HepG2 (cell line): ENCODE measurements around the gene LRP1-AS. TPM values are rescaled to one million over a fixed set of nuclear protein-coding genes. Genes with fewer than 3 reads are reported as not detected.

Experiments used
- ATAC-seq: fragments of 200-7000 bp; cut with Tn5 transposase; 3 replicates; pipeline ENCODE4 v1.9.1; 2020; ENCODE audit warnings: mild to moderate bottlenecking, moderate library complexity
- BruUV-seq: library from RNA; stranded (reverse); fragments of 400-500 nt; replicated peaks from 2 replicates; lab custom pipeline; 2021; lab: Mats Ljungman, UMichigan
- CTCF ChIA-PET: fragments of 300-600 bp; formaldehyde crosslinking; extraction: SDS; loops from one replicate; lab custom pipeline; 2021; ENCODE audit warnings: low total read pairs, inconsistent platforms, low intra/inter-chr PET ratio; lab: Yijun Ruan, JAX
- POLR2A ChIA-PET: fragments of 350-600 bp; sonication (Branson Sonifier 250); formaldehyde crosslinking; loops from one replicate; lab custom pipeline; 2020; ENCODE audit warnings: antibody characterized with exemption, inconsistent platforms; lab: Yijun Ruan, JAX
- DNase-seq: peaks from one replicate; pipeline ENCODE4 v3.0.0-alpha.2; 2015; ENCODE audit warnings: low spot score
- FAIRE-seq: peaks from 3 replicates; lab custom pipeline; 2011; peaks lifted over from hg19 to GRCh38; lab: Jason Lieb, UNC
- H2AFZ ChIP-seq: one replicate; pipeline ENCODE4 v1.6.1; 2011; ENCODE audit warnings: low read length, inconsistent platforms
- H3K27ac ChIP-seq: fragments of 300-600 bp; 3 replicates; pipeline ENCODE4 v1.8.0; 2011; ENCODE audit warnings: mixed run types, mild to moderate bottlenecking, mixed read lengths, low read length, inconsistent platforms; ENCODE audit not compliant: insufficient read depth; ENCODE audit errors: extremely low read length
- H3K27me3 ChIP-seq, 2 experiments: fragments of 200-600 bp in 1 of 2; 2 replicates in 1 of 2; 3 replicates in 1 of 2; pipeline versions ENCODE4 v1.6.0 to v1.8.0; 2011; ENCODE audit warnings: low read length in 2 of 2, mild to moderate bottlenecking in 2 of 2, moderate library complexity in 2 of 2, inconsistent platforms in 1 of 2; ENCODE audit not compliant: insufficient read depth in 2 of 2, control insufficient read depth in 1 of 2
- H3K36me3 ChIP-seq, 2 experiments: fragments of 200-600 bp in 1 of 2; replicated peaks in 1 of 2; 2 replicates in 1 of 2; 3 replicates in 1 of 2; pipeline versions ENCODE4 v1.5.1 to v1.8.0; 2011; ENCODE audit warnings: low read length in 2 of 2, inconsistent platforms in 1 of 2; ENCODE audit not compliant: insufficient read depth in 2 of 2, control insufficient read depth in 1 of 2
- H3K4me1 ChIP-seq: 2 replicates; pipeline ENCODE4 v1.5.1; 2012; ENCODE audit warnings: low read length, inconsistent platforms; ENCODE audit not compliant: insufficient read depth
- H3K4me2 ChIP-seq: 2 replicates; pipeline ENCODE4 v1.6.0; 2011; ENCODE audit warnings: low read depth, low read length, inconsistent platforms
- H3K4me3 ChIP-seq, 3 experiments: fragments of 200-600 bp in 1 of 3; sonication (generic), shearing (Covaris generic) in 1 of 3; replicated peaks in 1 of 3; 2 replicates each; pipeline ENCODE4 v1.5.1; 2011 to 2016; ENCODE audit warnings: low read length in 3 of 3, inconsistent platforms in 2 of 3, low read depth in 2 of 3, mild to moderate bottlenecking in 2 of 3, control low read depth in 1 of 3, mixed read lengths in 1 of 3; ENCODE audit not compliant: insufficient read depth in 1 of 3
- H3K79me2 ChIP-seq: one replicate; pipeline ENCODE4 v1.6.1; 2011; ENCODE audit warnings: low read length, inconsistent platforms; ENCODE audit not compliant: insufficient read depth
- H3K9ac ChIP-seq: 2 replicates; pipeline ENCODE4 v1.6.0; 2011; ENCODE audit warnings: mild to moderate bottlenecking, low read depth, low read length, inconsistent platforms; ENCODE audit not compliant: insufficient read depth
- H3K9me3 ChIP-seq: 2 replicates; pipeline ENCODE4 v1.5.1; 2012; ENCODE audit warnings: mild to moderate bottlenecking, low read length
- H4K20me1 ChIP-seq: 2 replicates; pipeline ENCODE4 v1.6.0; 2011; ENCODE audit warnings: inconsistent platforms, mild to moderate bottlenecking, low read length, moderate library complexity; ENCODE audit not compliant: insufficient read depth
- AGO2 ChIP-seq: fragments of 200-400 bp; formaldehyde crosslinking; optimal IDR thresholded peaks from 2 replicates; pipeline ENCODE3; 2017; ENCODE audit warnings: mild to moderate bottlenecking, low read depth, low read length, moderate library complexity
- CAMTA2 ChIP-seq: sonication (generic); formaldehyde crosslinking; IDR thresholded peaks from 2 replicates; pipeline ENCODE4 v1.4.0; 2020; ENCODE audit warnings: mild to moderate bottlenecking, missing genetic modification reagents, borderline replicate concordance
- DZIP1 ChIP-seq: sonication (generic); formaldehyde crosslinking; IDR thresholded peaks from 2 replicates; pipeline ENCODE4 v1.5.0; 2020; ENCODE audit warnings: mild to moderate bottlenecking, missing genetic modification reagents
- HMG20A ChIP-seq: IDR thresholded peaks from 2 replicates; pipeline ENCODE4 v1.6.1; 2016; ENCODE audit warnings: borderline replicate concordance
- HNRNPH1 ChIP-seq: fragments of 200-400 bp; formaldehyde crosslinking; optimal IDR thresholded peaks from 2 replicates; pipeline ENCODE3; 2017; ENCODE audit warnings: mild to moderate bottlenecking, low read depth, low read length
- KAT7 ChIP-seq: IDR thresholded peaks from 2 replicates; pipeline ENCODE4 v1.6.1; 2018; ENCODE audit warnings: borderline replicate concordance, missing compliant biosample characterization
- SAP130 ChIP-seq: IDR thresholded peaks from 2 replicates; pipeline ENCODE4 v1.6.1; 2016; ENCODE audit warnings: low read depth
- SNAI1 ChIP-seq: sonication (generic); formaldehyde crosslinking; IDR thresholded peaks from 2 replicates; pipeline ENCODE4 v1.5.0; 2020; ENCODE audit warnings: mild to moderate bottlenecking, missing genetic modification reagents, borderline replicate concordance
- SRSF1 ChIP-seq: fragments of 200-400 bp; formaldehyde crosslinking; optimal IDR thresholded peaks from 2 replicates; pipeline ENCODE3; 2017; ENCODE audit warnings: mild to moderate bottlenecking, low read depth, low read length, moderate library complexity
- UBTF ChIP-seq: sonication (generic); formaldehyde crosslinking; IDR thresholded peaks from 2 replicates; pipeline ENCODE4 v1.4.0; 2020; ENCODE audit warnings: mild to moderate bottlenecking, missing genetic modification reagents
- ZIK1 ChIP-seq: sonication (generic); formaldehyde crosslinking; IDR thresholded peaks from 2 replicates; pipeline ENCODE4 v1.5.0; 2020; ENCODE audit warnings: mild to moderate bottlenecking, low read depth, missing genetic modification reagents, borderline replicate concordance
- ZKSCAN1 ChIP-seq: fragments of 150-350 bp; IDR thresholded peaks from 2 replicates; pipeline ENCODE4 v1.6.1; 2014; ENCODE audit warnings: low read length
- ZNF546 ChIP-seq: sonication (generic); formaldehyde crosslinking; conservative IDR thresholded peaks from 2 replicates; pipeline ENCODE4 v1.8.1; 2023; ENCODE audit warnings: mild to moderate bottlenecking, missing genetic modification reagents
- WGBS: methylation state at CpG from one replicate; pipeline ENCODE4 v1.1.6; 2017; ENCODE audit warnings: low lambda C conversion rate; 5-methylcytosine and 5-hydroxymethylcytosine counted together
- in situ Hi-C: cut with HindIII; loops from 2 replicates; pipeline ENCODE4 v1.10.0; 2017; ENCODE audit warnings: low pct_unique_long_range_greater_than_20kb; ENCODE audit not compliant: extremely low pct_ligation_motif_present
- intact Hi-C: fragments of 100-400 bp; cut with micrococcal nuclease; formaldehyde crosslinking; loops from one replicate; pipeline ENCODE4 v1.10.0; 2022; ENCODE audit not compliant: unreplicated experiment
- polyA plus RNA-seq, 8 experiments: library from polyadenylated mRNA; depleted of rRNA in 3 of 8; stranded (reverse) in 7 of 8; unstranded in 1 of 8; fragments of >200 nt; fragmentation: Illumina TruSeq in 4 of 8; extraction: Trizol in 4 of 8; gene quantifications; 2 replicates each; pipeline versions ENCODE4 v1.2.1 to v1.2.3, GENCODE V29; 2011 to 2016; ENCODE audit warnings: low read depth in 4 of 8, missing spikeins in 1 of 8, mixed read lengths in 1 of 8; ENCODE audit not compliant: insufficient read depth in 1 of 8
- total RNA-seq, 5 experiments: library from RNA; depleted of rRNA; stranded (reverse); fragments of >200 nt; fragmentation: Illumina TruSeq; extraction: Trizol; gene quantifications; 2 replicates each; pipeline ENCODE4 v1.2.3, GENCODE V29; 2016; ENCODE audit warnings: low read depth in 1 of 5
- TF ChIP-seq, protein P1 (sequence below), 2 experiments: fragments of 450-650 bp in 1 of 2; sonication (generic) in 1 of 2; formaldehyde crosslinking; IDR thresholded peaks; 2 replicates each; pipeline versions ENCODE4 v1.5.0 to v1.8.0; 2020 to 2022; ENCODE audit warnings: mild to moderate bottlenecking in 1 of 2, missing genetic modification reagents in 1 of 2
- TF ChIP-seq, protein P2 (sequence below): sonication (generic); formaldehyde crosslinking; IDR thresholded peaks from 2 replicates; pipeline ENCODE4 v1.4.0; 2020; ENCODE audit warnings: missing genetic modification reagents

LRP1-AS gene
- total and polyA plus RNA-seq, 2 of the 13 experiments (the other 11 are each of a cell fraction or from before 2014, with no cell fraction given), result 0.20 TPM; not detected in 1

- H3K4me1 ChIP-seq, result peaks cover 51% of the 10 kb centered on the region
- POLR2A ChIA-PET, result interaction anchor here (0.7 to 16.0 kb wide), 23 partner anchors 9 to 441 kb away, joined by 3 to 827 read pairs (median 11); partner anchors contain the start of genes INHBE, LRP1-AS, MYO1A and NAB2
- TF ChIP-seq HNRNPH1 (no peak), SRSF1 (peak; percentile 40), DZIP1 (CRISPR knock-in tag) (no peak), AGO2 (peak; percentile 47), KAT7 (CRISPR knock-in tag) (no peak), ZNF546 (0 out of 2 replicates have a peak, but pooled peaks have one; percentile 42), ZIK1 (no peak), UBTF (CRISPR knock-in tag) (peak; percentile 21; the same call in 1 of the 2 replicates), HMG20A (CRISPR knock-in tag) (no peak), SNAI1 (CRISPR knock-in tag) (0 out of 2 replicates have a peak, but pooled peaks have one; percentile 5), SAP130 (no peak), ZKSCAN1 (no peak), CAMTA2 (CRISPR knock-in tag) (no peak)
- TF ChIP-seq, protein P1, sequence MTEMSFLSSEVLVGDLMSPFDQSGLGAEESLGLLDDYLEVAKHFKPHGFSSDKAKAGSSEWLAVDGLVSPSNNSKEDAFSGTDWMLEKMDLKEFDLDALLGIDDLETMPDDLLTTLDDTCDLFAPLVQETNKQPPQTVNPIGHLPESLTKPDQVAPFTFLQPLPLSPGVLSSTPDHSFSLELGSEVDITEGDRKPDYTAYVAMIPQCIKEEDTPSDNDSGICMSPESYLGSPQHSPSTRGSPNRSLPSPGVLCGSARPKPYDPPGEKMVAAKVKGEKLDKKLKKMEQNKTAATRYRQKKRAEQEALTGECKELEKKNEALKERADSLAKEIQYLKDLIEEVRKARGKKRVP (CRISPR knock-in tag; IDR thresholded peaks at IDR 0.05), result peak in 1 of 2 experiments; percentile 24; a peak in 1 of 4 replicates
- TF ChIP-seq, protein P2, sequence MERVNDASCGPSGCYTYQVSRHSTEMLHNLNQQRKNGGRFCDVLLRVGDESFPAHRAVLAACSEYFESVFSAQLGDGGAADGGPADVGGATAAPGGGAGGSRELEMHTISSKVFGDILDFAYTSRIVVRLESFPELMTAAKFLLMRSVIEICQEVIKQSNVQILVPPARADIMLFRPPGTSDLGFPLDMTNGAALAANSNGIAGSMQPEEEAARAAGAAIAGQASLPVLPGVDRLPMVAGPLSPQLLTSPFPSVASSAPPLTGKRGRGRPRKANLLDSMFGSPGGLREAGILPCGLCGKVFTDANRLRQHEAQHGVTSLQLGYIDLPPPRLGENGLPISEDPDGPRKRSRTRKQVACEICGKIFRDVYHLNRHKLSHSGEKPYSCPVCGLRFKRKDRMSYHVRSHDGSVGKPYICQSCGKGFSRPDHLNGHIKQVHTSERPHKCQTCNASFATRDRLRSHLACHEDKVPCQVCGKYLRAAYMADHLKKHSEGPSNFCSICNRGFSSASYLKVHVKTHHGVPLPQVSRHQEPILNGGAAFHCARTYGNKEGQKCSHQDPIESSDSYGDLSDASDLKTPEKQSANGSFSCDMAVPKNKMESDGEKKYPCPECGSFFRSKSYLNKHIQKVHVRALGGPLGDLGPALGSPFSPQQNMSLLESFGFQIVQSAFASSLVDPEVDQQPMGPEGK (CRISPR knock-in tag), result peak; percentile 71; the same call in 1 of the 2 replicates
Measured at GRCh38 chr12:57128519-57129247, 18.7 kb downstream of the LRP1-AS start.

More at GRCh38 chr12:57128519-57129247, 18.7 kb downstream of the LRP1-AS start:
- Histone ChIP-seq H3K79me2 (peaks cover 49% of the 10 kb centered on the region), H3K27ac (peak overlapping the region; percentile 59), H3K36me3 (peaks cover 0 to 3% of the 10 kb centered on the region in 2 experiments; a peak in 1 of 5 replicates), H3K9me3 (no peaks in the 10 kb centered on the region), H2AFZ (no peak overlapping the region), H3K4me2 (peak overlapping the region; percentile 94), H3K9ac (peak overlapping the region; percentile 76), H4K20me1 (peaks cover 27% of the 10 kb centered on the region), H3K4me3 (peak overlapping the region; percentile 87 to 96 (median 88)), H3K27me3 (no peaks in the 10 kb centered on the region; a peak in 1 of 5 replicates)
- DNase-seq (no peak), ATAC-seq (peak; percentile 7), FAIRE-seq (no peak)
- intact Hi-C loops, result no loop called here
- CTCF ChIA-PET, result interaction anchor here (2.0 kb wide), 1 partner anchor 47 kb away, joined by 9 read pairs; no protein-coding TSS in a partner anchor
- BruUV-seq, result no TSS peak
- in situ Hi-C loops, result no loop called here
- under 1% methylated on average over 25 of the region's 35 CpGs for WGBS
